H4 (cell line): Measurements from ENCODE around the gene SCCPDH. TPM values are rescaled to one million over a fixed set of nuclear protein-coding genes. Genes with fewer than 3 reads are reported as not detected.
A peak's percentile ranks its signal among the peaks of the same experiment; 100 is the strongest.
"Not testable (repeated sequence)": the region's sequence is repeated elsewhere in the genome, so short reads cannot be mapped to it uniquely, and the experiment has no call there.

ENCODE experiments used
- DNase-seq: peaks from one replicate; pipeline ENCODE4 v3.0.0-alpha.2; 2015; ENCODE audit warnings: low spot score
- total RNA-seq: library from RNA; depleted of rRNA; stranded (reverse); fragments of >200 nt; shearing (Covaris generic); gene quantifications from 2 replicates; pipeline ENCODE4 v1.2.3, GENCODE V29; 2014

SCCPDH gene
- total RNA-seq, 1 experiment from 2014 or later, result 36.1 TPM

DNA sequence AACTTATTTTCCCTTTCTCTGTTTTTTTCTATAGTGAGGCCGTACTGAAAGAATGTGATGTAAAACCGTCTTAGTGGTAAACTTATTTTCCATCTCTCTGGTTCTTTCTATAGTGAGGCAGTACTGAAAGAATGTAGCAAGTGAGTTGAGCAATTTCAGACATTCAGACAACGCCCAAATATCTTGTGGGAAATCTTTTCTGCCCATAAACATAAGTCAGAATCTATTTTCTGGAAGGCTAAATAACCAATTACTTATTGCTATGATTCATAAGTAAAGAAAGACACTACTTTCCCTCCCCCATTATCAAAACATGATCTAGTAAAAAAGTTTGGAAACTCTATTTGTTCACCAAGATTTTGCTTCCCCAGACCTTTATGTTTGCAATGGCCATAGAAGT is 18.8 kb upstream of the SCCPDH start:
- DNase-seq, result peak; percentile 19

DNA sequence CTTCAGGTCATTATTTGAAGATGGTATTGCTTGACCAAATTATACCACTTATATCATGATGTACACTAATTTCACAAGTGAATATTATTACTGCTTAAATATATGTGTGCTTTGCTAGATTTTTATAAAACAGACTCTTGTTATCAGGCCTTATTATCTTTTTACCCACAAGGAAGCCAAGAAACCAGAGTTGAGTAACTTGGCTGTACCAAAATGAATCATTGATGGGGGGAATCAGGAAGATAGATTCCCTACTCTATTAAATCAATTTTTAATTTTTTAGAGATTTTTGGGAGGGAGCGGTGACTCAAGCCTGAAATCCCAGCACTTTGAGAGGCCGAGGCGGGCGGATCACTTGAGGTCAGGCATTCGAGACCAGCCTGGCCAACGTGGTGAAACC is 16.0 kb upstream of the SCCPDH start:
- no peak for DNase-seq

DNA sequence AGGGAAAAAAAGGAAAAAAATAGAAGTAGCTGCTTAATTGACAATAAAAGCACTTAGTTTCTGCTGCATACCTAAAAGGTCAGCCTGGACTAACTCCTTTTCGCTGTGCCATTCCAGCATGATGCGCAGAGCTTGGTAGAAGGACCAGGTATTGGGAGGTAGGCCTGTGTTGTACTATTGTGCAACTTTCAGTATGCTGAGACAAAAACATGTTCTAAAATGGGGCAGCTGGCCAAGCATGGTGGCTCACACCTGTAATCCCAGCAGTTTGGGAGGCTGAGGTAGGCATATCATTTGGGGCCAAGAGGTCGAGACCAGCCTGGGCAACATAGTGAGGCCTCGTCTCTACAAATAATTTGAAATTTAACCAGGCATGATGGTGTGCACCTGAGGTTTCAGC is 15.0 kb upstream of the SCCPDH start:
- DNase-seq, result no peak

DNA sequence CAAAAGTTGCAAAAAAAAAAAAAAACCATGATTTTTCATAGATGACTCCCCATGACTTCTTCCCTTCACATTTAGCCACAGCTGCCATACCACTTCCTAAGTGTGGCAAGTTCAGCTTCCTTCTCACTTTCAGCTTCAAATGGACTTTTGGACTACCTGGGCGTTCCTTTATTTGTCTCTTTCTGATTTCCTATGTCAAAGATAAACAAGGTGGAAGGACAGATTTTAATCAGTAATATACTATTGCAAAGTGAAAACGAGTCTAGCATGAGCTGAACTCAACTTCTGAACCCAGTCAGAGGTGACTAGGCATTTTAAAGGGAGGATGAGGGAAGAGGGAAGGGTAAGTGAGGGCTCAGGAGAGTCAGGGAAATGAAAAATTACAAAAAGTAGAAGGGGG is 14.4 kb upstream of the SCCPDH start:
- DNase-seq, result no peak

DNA sequence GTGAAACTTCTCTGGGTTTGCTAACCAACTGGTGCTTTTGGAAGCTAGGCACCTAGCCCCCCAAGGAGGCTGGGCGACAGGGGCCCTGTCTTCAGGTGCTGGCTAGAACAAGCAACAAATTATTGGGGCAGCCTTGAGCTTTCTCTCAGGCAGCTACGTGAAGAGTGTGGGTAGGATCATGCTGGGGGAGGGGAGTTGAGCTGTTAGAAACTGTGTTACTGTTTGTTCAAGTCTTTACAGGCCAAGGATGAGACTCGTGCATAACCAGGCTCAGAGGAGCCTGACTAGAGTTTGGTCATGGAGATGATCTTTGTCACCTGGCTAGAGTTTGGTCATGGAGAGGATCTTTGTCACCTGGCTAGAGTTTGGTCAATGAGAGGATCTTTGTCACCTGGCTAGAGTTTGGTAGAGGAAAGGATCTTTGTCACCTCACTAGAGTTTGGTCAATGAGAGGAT is 12.6 kb upstream of the SCCPDH start:
- no peak for DNase-seq

DNA sequence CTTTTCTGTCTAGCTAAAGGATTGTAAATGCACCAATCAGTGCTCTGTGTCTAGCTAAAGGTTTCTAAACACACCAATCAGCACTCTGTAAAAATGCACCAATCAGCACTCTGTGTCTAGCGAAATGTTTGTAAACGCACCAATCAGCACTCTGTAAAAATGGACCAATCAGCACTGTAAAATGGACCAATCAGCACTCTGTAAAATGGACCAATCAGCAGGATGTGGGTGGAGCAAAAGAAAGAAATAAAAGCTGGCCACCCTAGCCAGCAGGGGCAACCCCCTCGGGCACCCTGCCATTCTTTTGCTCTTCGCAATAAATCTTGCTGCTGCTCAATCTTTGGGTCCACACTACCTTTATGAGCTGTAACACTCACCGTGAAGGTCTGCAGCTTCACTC is 11.8 kb upstream of the SCCPDH start:
- not testable (repeated sequence) for DNase-seq

DNA sequence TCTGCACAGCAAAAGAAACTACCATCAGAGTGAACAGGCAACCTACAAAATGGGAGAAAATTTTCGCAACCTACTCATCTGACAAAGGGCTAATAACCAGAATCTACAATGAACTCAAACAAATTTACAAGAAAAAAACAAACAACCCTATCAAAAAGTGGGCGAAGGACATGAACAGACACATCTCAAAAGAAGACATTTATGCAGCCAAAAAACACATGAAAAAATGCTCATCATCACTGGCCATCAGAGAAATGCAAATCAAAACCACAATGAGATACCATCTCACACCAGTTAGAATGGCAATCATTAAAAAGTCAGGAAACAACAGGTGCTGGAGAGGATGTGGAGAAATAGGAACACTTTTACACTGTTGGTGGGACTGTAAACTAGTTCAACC is 4.8 kb upstream of the SCCPDH start:
- not testable (repeated sequence) for DNase-seq

DNA sequence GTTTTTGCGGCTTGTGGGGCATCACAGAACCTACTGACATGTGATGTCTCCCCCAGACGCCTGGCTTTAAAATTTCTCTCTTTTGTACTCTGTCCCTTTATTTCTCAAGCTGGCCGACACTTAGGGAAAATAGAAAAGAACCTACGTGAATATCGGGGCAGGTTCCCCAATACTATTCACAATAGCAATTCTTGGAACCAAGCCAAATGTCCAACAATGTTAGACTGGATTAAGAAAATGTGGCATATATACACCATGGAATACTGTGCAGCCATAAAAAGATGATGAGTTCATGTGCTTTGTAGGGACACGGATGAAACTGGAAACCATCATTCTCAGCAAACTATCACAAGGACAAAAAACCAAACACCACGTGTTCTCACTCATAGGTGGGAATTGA is 3.4 kb upstream of the SCCPDH start:
- not testable (repeated sequence) for DNase-seq

DNA sequence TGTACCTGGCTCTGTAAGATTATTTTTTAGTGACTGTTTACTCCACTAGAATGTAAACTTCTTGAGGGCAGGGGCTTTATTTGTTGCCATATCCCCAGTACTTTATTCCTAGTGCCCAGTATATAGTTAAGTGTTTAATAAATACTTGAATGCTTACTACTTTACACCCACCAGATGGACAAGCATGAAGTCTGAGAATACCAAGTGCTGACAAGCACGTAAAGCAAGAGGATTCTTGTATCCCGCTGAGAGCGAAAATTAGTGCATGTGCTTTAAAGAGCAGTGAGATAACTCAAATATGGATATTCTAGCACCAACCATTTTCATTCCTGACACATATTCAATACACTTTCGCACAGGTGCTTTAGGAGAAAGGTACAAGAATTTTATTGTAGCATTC is 1.5 kb upstream of the SCCPDH start:
- DNase-seq, result no peak

DNA sequence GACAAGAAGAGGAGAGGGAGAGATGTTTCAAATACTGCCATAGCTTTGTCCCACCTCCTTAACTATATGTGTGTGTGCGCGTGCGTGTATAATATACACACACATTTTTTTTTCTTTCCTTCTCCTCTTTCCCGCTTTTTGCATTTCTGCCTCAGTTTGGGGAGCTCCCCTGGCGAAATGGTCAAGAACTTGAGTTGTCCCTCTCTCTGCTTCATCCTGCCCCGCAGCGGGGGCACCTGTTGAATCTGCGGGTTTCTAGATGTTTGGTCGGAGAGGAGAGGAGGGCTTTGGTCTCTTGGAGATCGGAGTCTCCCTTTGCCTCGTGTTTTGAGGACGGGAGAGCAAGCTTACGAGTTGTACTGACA is 504 bp downstream of the SCCPDH start:
- no peak for DNase-seq

DNA sequence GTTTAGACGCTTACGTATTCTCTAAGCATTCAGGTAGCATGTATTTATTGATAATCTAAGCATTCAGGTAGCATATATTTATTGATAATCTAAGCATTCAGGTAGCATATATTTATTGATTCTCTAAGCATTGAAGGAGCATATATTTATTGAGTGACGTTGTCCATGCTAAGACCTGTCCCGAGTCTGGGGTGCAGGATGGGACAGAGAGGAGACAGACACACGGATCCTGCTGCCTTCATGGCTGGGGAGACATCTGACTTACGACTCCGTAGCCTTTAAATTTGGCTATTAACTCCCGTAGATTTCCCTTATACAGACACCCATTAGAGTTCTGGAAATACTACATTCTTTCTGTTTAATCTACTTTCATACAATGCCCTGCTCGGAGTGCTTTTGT is 982 bp downstream of the SCCPDH start:
- DNase-seq, result no peak

DNA sequence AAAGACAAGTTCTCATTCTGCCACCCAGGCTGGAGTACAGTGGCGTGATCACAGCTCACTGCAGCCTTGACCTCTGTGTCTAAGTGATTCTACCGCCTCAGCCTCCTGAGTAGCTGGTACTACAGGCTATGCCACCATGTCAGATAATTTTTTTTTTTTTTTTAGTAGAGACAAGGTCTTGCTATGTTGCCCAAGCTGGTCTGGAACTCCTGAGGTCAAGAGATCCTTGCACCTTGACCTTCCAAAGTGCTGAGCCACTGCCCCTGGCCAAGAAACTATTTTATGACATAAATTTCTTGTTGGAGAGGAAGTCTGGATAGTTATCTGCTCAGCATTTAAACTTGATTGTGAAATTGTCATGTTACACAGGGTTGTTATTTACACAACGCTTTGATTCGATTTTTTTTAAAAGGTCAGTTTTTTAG is 2.1 kb downstream of the SCCPDH start:
- DNase-seq, result no peak

DNA sequence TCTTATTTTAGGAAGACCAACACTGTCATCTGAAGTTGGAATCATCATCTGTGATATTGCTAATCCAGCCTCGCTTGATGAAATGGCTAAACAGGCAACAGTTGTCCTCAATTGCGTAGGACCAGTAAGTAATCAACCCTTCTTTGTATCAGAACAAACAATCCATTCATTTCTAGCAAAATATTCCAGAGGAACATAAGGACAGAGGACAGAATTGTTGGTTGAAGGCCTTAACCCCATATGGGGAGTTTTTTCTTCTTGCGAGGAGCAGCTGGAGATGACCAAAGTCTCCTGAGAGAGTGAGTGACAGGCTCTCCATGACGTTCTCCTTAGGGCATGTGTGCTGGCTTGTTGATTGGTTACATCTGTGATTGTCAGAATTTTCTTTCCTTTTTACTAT is 2.7 kb downstream of the SCCPDH start:
- no peak for DNase-seq

DNA sequence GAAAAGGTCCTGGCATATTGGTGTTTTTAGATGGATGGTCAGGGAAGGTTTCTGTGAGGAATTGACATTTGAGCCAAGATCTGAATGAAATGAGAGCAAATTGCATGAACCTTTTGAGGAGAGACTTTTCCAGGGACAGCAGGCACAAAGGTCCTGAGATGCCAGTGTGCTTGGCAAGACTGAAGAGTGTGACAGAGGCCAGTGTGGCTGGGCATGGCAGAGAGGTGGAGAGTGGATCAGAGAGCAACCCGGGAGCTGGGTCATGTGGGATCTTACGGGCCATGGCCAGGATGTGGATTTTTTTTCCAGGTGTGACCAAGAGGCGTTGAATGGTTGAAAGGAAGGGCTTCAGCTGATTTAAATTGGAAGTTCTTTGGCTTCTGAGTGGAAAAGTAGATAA is 3.4 kb downstream of the SCCPDH start:
- no peak for DNase-seq

DNA sequence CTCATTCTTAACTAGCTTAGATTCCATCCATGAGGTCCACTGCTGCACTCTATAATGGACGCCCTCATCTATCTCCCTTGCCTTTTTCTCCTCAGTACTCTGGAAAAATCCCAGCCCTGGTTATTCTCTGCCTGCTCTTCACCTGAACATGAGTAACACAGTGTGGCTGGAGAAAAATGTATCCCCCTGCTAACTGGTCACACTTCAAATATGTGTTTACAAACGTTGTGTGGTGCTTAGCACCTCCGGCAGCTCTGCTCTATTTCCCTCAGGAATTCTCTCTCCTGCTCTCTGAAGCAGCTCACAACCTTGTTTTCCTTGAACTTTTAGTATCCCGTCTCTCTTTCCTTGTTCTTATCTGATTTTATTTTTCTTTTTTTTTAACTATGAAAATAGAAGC is 4.1 kb downstream of the SCCPDH start:
- DNase-seq, result no peak

DNA sequence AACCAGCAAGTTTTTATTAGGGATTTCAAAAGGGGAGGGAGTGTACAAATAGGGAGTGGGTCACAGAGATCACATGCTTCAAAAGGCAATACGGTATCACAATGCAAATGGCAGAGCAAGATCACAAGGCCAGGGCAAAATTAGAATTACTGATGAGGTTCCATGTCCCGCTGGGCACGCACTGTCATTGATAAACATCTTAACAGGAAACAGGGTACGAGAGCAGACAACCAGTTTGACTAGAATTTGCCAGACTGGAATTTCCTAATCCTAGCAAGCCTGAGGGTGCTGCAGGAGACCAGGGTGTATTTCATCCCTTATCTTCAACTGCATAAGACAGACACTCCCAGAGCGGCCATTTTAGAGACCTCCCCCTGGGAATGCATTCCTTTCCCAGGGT is 4.8 kb downstream of the SCCPDH start:
- DNase-seq, result not testable (repeated sequence)

DNA sequence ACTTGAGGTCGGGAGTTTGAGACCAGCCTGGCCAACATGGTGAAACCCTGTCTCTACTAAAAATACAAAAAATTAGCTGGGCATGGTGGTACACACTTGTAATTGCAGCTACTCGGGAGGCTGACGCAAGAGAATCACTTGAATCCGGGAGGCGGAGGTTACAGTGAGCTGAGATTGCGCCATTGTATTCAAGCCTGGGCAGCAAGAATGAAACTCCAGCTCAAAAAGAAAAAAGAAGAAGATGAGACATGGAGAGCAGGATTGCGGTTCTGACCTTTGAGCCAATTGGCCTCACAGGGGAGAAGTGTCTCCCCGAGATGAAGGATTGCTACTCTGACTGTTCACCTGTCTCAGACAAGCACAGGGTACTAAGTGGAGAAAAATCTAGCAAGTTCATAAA is 6.6 kb downstream of the SCCPDH start:
- no peak for DNase-seq

DNA sequence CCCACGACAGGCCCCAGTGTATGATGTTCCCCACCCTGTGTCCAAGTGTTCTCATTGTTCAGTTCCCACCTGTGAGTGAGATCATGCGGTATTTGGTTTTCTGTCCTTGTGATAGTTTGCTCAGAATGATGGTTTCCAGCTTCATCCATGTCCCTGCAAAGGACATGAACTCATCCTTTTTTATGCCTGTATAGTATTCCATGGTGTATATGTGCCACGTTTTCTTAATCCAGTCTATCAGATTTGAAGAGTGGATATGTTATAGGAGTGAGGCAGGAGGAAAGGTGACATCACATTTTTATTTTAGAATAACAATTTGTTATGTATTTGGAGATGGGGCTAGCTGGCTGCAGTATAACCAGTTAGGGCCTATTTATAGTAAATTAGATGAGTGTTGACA is 7.7 kb downstream of the SCCPDH start:
- not testable (repeated sequence) for DNase-seq

DNA sequence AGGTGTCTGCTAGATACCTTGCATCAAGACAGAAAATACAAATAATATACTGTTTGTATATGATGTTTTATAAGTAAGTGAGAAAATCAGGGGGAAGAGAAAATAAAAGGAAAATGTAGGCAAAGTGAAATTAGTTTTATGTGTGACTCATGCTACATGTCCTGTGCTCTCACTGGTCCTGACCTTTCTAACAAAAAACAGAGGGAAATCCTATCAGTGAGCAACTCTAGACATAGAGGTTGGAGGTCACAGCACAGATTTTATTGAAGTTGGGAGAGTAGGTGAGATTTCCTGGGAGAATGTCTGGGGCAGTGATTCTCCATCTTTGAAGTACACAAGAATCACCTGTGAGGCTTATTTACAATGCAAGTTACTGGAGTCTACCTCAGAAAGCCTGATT is 9.5 kb downstream of the SCCPDH start:
- no peak for DNase-seq

DNA sequence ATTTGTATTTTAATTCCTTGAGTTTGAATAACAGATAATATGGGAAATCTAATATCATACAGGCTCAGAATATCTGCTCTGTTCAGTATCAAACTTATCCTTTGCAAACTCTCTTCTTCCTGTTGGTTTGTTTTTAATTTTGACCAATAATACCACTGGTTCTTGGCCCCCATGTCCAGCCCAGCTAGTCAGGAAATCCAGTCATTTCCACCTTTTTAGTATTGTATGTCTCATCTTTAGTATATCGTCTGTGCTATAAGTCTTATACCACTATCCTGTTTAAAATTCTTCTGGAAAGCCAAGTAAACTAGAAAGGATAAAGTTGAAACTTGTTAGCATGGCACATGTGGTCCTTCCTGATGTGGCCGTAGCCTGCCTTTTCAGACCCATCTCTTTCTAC is 10.7 kb downstream of the SCCPDH start:
- DNase-seq, result no peak

DNA sequence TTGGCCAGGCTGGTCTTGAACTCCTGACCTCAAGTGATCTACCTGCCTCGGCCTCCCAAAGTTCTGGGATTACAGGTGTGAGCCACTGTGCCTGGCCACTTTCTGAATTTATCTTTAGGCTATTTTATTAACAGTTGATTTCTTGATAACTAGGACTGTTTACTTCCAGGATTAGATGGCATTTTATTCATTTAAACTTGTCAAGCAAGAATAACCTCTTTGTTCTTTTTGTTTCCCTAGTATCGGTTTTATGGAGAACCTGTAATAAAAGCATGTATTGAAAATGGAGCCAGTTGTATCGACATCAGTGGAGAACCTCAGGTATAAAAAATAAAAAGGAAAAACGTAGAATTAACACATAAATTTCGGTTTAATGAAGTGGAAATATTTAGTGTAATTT is 11.5 kb downstream of the SCCPDH start:
- DNase-seq, result no peak

DNA sequence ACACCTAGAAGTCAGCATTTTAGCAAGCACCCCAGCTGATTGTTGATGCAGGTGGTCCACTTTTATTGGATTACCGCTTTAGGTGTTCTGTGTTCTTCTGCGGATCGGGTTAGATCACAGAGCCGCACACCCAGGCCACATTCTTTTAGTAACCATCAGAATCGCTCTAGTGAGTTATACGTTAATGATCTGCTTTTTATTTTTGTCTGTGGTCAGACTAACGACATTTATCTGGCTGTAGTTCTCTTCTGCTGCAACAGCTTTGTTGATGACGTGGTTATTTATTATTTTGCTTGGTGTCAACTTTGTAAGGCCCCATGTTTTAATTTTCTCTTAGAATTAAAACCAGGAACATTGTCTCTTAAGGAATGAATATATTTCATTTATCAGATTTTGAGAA is 18.2 kb downstream of the SCCPDH start:
- DNase-seq, result no peak

DNA sequence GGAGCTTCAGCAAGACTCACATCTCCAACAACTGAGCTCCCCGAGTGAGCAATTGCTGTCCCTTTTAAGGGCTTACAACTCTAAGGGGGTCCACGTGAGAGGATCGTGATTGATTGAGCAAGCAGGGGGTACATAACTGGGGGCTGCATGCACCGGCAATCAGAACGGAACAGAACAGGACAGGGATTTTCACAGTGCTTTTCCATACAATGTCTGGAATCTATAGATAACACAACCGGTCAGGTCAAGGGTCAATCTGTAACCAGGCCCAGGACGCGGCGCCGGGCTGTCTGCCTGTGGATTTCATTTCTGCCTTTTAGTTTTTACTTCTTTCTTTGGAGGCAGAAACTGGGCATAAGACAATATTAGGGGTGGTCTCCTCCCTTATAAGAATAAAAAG is 21.9 kb downstream of the SCCPDH start:
- DNase-seq, result not testable (repeated sequence)

DNA sequence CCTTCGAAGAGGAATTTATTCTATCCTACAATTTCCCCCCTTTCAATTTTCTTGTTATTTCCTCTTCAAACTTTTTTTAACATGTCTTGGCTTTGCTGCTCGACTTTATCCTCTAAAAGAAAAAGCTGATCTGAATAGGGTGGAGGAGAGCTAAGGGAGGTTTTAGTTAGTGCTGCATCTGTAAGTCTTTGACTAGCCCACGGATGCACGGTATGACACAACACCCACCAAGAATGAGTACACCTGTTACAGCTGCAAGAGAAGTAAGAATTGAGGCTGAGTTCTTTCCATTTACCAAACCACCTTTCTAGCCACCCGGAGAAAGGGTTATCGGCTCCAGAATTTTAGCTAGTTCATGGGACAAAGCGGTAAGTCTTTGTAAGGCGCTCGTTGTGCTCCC is 23.8 kb downstream of the SCCPDH start:
- no peak for DNase-seq

DNA sequence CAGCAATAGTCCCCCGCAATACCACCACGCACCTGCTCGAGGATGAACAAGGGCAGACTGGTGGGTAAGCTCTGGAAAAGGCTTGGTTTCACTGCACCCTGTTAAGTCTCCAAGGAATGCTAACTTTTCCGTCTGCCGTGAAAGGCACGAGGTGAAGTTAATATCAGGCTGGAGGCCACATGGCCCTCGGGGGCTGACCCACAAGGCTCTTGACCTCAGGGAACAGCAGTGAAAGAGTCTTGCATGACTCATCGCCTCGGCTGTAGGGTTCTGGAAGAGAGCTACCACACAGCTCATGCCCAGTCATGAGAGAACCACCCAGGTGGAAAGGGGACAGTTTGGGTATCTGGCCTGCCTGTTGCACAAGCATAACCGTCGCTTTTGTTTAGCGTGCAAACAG is 24.7 kb downstream of the SCCPDH start:
- no peak for DNase-seq
